NT2/D1 (cell line): Measurements from ENCODE around the gene INSIG2.

ENCODE experiments used
- SUZ12 ChIP-seq: IDR thresholded peaks from 2 replicates; pipeline ENCODE4 v1.6.1; 2011; ENCODE audit not compliant: insufficient read length, insufficient read depth; ENCODE audit errors: extremely low read depth
- YY1 ChIP-seq: IDR thresholded peaks from 2 replicates; pipeline ENCODE4 v1.6.1; 2011; ENCODE audit not compliant: insufficient read length, insufficient read depth
- ZNF274 ChIP-seq: IDR thresholded peaks from 2 replicates; pipeline ENCODE4 v1.6.1; 2011; ENCODE audit warnings: mild to moderate bottlenecking, low read depth, low read length

GRCh38 chr2:118098307-118099030, 10.2 kb downstream of the INSIG2 start:
- TF ChIP-seq ZNF274 (no peak), SUZ12 (no peak), YY1 (no peak)
